NB4 (cell line): ENCODE results near the gene DAB1.

Experiments
- DNase-seq: peaks from one replicate; pipeline ENCODE4 v3.0.0; 2010; ENCODE audit warnings: low read depth
- H3K4me3 ChIP-seq: one replicate; pipeline ENCODE4 v1.5.1; 2011; ENCODE audit warnings: mild to moderate bottlenecking, low read depth, low read length, moderate library complexity
- MAX ChIP-seq: IDR thresholded peaks from 2 replicates; pipeline ENCODE4 v1.6.1; 2011; ENCODE audit warnings: low read depth, low read length
- MYC ChIP-seq: IDR thresholded peaks from 2 replicates; pipeline ENCODE4 v1.6.1; 2011; ENCODE audit warnings: low read depth, low read length
- POLR2A ChIP-seq: IDR thresholded peaks from 2 replicates; pipeline ENCODE4 v1.6.1; 2011; ENCODE audit warnings: mild to moderate bottlenecking; ENCODE audit not compliant: insufficient read length; ENCODE audit errors: extremely low read depth
- TF ChIP-seq, protein P1 (sequence below): IDR thresholded peaks from one replicate; pipeline ENCODE4 v1.5.1; 2012; ENCODE audit warnings: low read depth, low read length

Gene DAB1

GRCh38 chr1:56968878-56969495, 454.9 kb downstream of the DAB1 start:
- TF ChIP-seq MYC (no peak), MAX (no peak), POLR2A (no peak)
- TF ChIP-seq, protein P1, sequence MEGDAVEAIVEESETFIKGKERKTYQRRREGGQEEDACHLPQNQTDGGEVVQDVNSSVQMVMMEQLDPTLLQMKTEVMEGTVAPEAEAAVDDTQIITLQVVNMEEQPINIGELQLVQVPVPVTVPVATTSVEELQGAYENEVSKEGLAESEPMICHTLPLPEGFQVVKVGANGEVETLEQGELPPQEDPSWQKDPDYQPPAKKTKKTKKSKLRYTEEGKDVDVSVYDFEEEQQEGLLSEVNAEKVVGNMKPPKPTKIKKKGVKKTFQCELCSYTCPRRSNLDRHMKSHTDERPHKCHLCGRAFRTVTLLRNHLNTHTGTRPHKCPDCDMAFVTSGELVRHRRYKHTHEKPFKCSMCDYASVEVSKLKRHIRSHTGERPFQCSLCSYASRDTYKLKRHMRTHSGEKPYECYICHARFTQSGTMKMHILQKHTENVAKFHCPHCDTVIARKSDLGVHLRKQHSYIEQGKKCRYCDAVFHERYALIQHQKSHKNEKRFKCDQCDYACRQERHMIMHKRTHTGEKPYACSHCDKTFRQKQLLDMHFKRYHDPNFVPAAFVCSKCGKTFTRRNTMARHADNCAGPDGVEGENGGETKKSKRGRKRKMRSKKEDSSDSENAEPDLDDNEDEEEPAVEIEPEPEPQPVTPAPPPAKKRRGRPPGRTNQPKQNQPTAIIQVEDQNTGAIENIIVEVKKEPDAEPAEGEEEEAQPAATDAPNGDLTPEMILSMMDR, result no peak
- no peak for DNase-seq
- H3K4me3 ChIP-seq, result no peak overlapping the region

DNA sequence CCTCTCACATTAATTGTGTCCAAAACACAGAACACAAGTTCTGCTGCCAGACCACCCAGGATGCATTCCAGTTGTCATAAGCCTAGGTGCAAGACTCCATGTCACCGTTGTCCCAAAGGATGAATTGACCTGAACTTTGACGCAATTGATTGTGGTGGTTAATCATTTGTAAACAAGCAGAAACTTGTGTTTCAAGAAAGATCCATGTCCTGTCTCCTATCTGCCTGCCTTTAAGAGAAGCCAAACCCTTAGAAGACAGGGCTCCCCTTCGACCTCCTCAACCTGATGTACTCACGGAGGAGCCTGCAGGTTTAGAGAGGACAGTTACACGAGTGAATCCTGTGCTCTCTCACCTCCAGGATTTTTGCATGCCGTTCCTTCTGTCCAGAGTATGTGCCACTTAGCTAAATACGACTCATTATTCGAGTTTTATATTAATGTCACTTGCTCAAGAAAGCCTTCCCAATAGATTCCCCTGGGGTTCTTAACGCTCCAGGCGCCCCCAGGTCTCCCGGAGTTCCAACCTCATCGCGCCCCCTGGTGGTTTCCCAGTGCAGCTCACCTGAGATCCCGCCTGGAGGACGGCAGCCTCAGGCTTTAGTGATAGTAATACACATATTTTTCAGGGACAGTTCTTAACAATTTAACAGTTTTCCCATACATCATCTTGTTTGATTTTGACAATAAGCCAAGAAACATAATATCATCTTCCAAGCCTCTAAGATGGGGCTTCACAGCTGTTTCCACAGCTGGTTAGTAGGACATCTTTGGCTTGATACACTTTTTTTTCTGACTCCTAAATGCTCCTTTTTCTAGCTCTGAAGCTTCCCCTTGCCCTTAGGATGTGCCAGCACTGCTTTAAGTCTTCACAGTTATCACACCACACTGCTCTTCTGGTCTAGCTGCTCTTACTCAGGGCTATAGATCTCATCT, 455.7 kb downstream of the DAB1 start:
- H3K4me3 ChIP-seq, result no peak overlapping the region
- TF ChIP-seq, protein P1, result peak; percentile 24
- no peak for TF ChIP-seq MYC
- DNase-seq, result peak; percentile 14

DNA sequence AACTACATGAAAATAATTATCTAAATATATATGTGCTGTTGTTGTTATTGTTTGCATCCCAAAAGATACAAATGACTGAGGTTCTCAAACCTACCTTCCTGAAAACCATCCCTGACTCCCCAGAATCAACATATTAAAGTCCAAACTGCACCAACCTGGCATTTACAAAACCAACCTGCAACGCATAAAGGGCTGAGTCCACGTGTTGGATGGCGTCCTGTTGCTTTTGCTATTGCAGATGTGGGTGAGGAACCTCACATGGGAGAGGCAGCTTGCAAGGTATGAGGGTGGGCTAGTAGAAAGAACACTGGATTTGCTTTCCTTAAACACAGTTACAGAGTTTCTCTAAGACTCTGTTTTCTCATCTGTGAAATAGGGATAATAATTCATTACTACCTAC, 456.5 kb downstream of the DAB1 start:
- H3K4me3 ChIP-seq, result no peak overlapping the region
- no peak for DNase-seq
- no peak for TF ChIP-seq MAX
- no peak for TF ChIP-seq POLR2A
- TF ChIP-seq, protein P1, result no peak
- no peak for TF ChIP-seq MYC

DNA sequence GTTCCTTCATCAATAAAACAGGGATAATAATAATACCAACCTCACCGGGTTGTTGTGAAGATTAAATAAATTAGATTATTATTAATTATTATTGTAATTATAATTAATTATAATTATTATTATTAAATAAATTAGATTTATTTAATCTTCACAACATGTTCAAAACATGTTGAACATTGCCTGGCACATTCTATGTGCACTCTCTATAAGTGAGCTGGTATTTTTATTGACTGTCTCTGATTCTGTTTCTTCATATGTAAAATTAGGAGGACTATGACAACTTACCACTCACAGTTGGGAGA, 457.2 kb downstream of the DAB1 start:
- no peak for DNase-seq
- no peak for TF ChIP-seq MYC
- no peak for TF ChIP-seq POLR2A
- TF ChIP-seq, protein P1, result no peak
- TF ChIP-seq MAX, result no peak
- no peak overlapping the region for H3K4me3 ChIP-seq

DNA sequence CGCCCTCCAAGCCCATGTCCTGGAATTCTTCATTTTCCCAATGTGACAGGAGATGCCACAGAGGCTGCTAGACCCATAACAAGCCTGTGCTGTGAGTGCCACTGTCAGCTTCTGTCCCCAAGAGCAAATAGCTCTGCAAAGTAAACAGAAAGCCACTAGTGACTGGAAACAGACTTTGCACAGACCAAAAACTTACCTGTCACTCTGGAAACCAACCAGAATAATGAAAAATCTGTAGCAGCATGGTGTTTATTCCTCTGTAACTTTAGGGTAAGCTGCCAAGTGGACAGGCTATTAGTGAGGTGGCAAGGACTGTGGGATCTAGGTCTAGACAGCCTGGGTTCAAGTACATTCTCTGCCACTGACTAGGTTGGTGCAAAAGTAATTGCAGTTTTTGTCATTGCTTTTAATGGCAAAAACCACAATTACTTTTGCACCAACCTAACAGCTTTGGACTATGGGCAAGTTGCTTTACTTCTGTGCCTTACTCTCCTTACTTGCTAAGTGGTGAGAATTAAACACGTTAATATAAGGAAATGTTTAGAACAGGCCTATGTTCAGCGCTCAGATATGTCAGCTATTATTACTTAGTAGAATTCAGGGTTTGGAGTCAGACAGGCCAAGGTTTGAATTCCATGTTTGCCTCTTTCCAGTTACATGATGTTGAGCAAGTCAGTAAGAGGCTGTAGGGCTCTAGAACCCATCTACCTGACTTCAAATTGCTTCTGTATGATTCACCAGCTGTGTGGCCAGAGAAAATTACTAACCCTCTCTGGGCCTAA, 457.8 kb downstream of the DAB1 start, which contains the start of gene C8B:
C8B (minus strand) TSS at position 100 of the 782 bp plus-strand sequence; CDS start at position 33, 67 bp downstream.
- DNase-seq, result no peak
- no peak within 1 kb of the TSS for H3K4me3 ChIP-seq
- TF ChIP-seq MYC, result no peak
- TF ChIP-seq, protein P1, result no peak
- TF ChIP-seq POLR2A, result no peak
- TF ChIP-seq MAX, result no peak
